Tibial nerve (tissue), 4 donors: Measurements from ENCODE around the gene LRRTM4. TPM values are rescaled to one million over a fixed set of nuclear protein-coding genes. Genes with fewer than 3 reads are reported as not detected.

Experiments
- DNase-seq, 2 donors: peaks; one replicate each; pipeline ENCODE4 v3.0.0-alpha.2; 2019; ENCODE audit warnings: low spot score in 2 of 2
- H3K27ac ChIP-seq, 4 donors: fragments of 200-600 bp; sonication (generic) in 3 of 4; one replicate each; pipeline ENCODE4 v1.5.1; 2017 to 2019; ENCODE audit warnings: mild to moderate bottlenecking in 1 of 4
- H3K27me3 ChIP-seq, 2 donors: fragments of 200-600 bp; sonication (generic) in 1 of 2; one replicate each; pipeline versions ENCODE4 v1.5.1 to v1.6.0; 2017 to 2019
- H3K36me3 ChIP-seq, 3 donors: fragments of 200-600 bp; sonication (generic); one replicate each; pipeline ENCODE4 v1.5.1; 2018 to 2019
- H3K4me1 ChIP-seq, 4 donors: fragments of 200-600 bp; sonication (generic) in 3 of 4; one replicate each; pipeline ENCODE4 v1.5.1; 2017 to 2019
- H3K4me3 ChIP-seq, 4 donors: fragments of 200-600 bp; sonication (generic) in 3 of 4; one replicate each; pipeline ENCODE4 v1.5.1; 2017 to 2019; ENCODE audit warnings: mild to moderate bottlenecking in 1 of 4, moderate library complexity in 1 of 4
- H3K9me3 ChIP-seq, 4 donors: fragments of 200-600 bp; sonication (generic) in 3 of 4; one replicate each; pipeline ENCODE4 v1.5.1; 2017 to 2019
- CTCF ChIP-seq, 5 experiments: fragments of 200-600 bp in 3 of 5; fragments of 450-650 bp in 2 of 5; sonication (generic) in 3 of 5; IDR thresholded peaks; one replicate each; pipeline ENCODE4 v1.5.1; 2016 to 2019; ENCODE audit warnings: antibody characterized with exemption in 5 of 5, mild to moderate bottlenecking in 3 of 5, moderate library complexity in 2 of 5
- EP300 ChIP-seq, 2 donors: sonication (generic); formaldehyde crosslinking; IDR thresholded peaks; one replicate each; pipeline ENCODE4 v1.6.1; 2017; ENCODE audit warnings: antibody characterized with exemption in 2 of 2, mild to moderate bottlenecking in 1 of 2
- POLR2A ChIP-seq, 2 donors: fragments of 450-650 bp; IDR thresholded peaks; one replicate each; pipeline ENCODE4 v1.6.1; 2017; ENCODE audit warnings: antibody characterized with exemption in 2 of 2, mild to moderate bottlenecking in 2 of 2, moderate library complexity in 2 of 2
- WGBS, 2 donors: methylation state at CpG; one replicate each; pipeline ENCODE4 v1.1.5; 2018; 5-methylcytosine and 5-hydroxymethylcytosine counted together
- total RNA-seq, 4 donors: library from RNA; depleted of rRNA; stranded (reverse); fragments of >200 nt; gene quantifications; one replicate each; pipeline ENCODE4 v1.1.0, GENCODE V29; 2016

The LRRTM4 gene
- total RNA-seq, 4 donors from 2014 or later: 2.9 to 8.1 (median 7.6) TPM

GRCh38 chr2:77479395-77479794 is 42.8 kb downstream of the LRRTM4 start:
- TF ChIP-seq POLR2A (IDR thresholded peaks at IDR 0.05) (no peak), EP300 (IDR thresholded peaks at IDR 0.05) (no peak), CTCF (IDR thresholded peaks at IDR 0.05) (no peak)
- H3K9me3 ChIP-seq: no peaks in the 10 kb centered on the region
- H3K4me3 ChIP-seq: peak overlapping the region in 2 of 4 donors; percentile 18 to 24
- H3K27ac ChIP-seq: peak overlapping the region; percentile 15 to 78 (median 48)
- DNase-seq: no peak
- no peaks in the 10 kb centered on the region for H3K36me3 ChIP-seq
- no peaks in the 10 kb centered on the region for H3K4me1 ChIP-seq
- WGBS, 2 donors: 20 to 21% methylated on average over 6 of the region's 6 CpGs
- H3K27me3 ChIP-seq: no peaks in the 10 kb centered on the region

DNA sequence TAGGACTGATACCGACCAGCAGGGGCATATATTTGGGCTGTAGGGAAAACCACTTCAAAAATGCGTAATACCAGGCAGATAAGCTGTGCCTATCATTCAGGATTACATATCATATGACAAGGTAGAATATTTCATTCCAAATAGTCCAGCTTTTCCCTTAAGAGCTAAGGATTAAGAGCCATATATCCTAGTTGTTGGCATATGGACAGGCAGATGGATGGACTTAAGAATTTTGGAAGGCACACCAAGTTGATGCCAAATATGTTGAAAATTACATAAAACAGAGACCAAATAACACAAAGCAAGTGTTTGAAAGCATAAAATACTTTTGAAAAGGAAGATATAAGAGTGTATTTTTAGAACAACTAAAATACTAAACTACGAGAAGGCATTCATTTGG is 52.1 kb downstream of the LRRTM4 start:
- TF ChIP-seq EP300 (IDR thresholded peaks at IDR 0.05): no peak
- TF ChIP-seq CTCF (IDR thresholded peaks at IDR 0.05): no peak
- no peak for TF ChIP-seq POLR2A (IDR thresholded peaks at IDR 0.05)
- no peak for DNase-seq
- Histone ChIP-seq H3K4me1 (peaks cover 0 to 5% (median 0%) of the 10 kb centered on the region in 4 donors), H3K27me3 (no peaks in the 10 kb centered on the region), H3K4me3 (no peak overlapping the region), H3K36me3 (no peaks in the 10 kb centered on the region), H3K27ac (peak overlapping the region in 2 of 4 donors; percentile 47 to 72), H3K9me3 (no peaks in the 10 kb centered on the region)
- 73 to 77% methylated on average over 3 of the region's 3 CpGs for WGBS, 2 donors

DNA sequence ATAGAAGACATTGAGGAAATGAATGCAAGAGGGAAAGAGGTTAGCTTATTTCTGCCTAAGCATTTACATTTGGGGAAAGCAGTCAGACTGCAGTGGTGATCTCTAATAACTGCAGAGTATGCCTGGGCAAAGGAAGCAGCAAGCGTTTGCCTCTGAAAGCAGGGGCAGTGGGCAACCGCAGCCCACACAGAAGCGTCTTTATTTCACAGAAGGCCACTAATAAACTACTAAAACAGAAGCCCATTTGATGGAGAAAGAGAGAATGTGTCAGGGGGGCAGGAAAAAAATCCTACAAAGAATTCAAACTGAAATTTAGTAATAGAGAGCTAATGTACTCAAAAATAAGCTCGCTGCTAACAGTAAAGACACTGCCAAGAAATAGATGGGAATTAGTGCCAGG is 53.1 kb downstream of the LRRTM4 start:
- TF ChIP-seq POLR2A (IDR thresholded peaks at IDR 0.05) (no peak), CTCF (IDR thresholded peaks at IDR 0.05) (no peak), EP300 (IDR thresholded peaks at IDR 0.05) (no peak)
- no peak for DNase-seq
- Histone ChIP-seq H3K36me3 (no peaks in the 10 kb centered on the region), H3K4me3 (peak overlapping the region in 2 of 4 donors; percentile 7 to 13), H3K27ac (peak overlapping the region; percentile 38 to 79 (median 58)), H3K9me3 (no peaks in the 10 kb centered on the region), H3K4me1 (peaks cover 0 to 5% (median under 1%) of the 10 kb centered on the region in 4 donors), H3K27me3 (no peaks in the 10 kb centered on the region)
- 39 to 47% methylated on average over 4 of the region's 4 CpGs for WGBS, 2 donors

GRCh38 chr2:77459840-77460239 is 62.3 kb downstream of the LRRTM4 start:
- Histone ChIP-seq H3K9me3 (no peaks in the 10 kb centered on the region), H3K4me1 (peaks cover 0 to 17% (median 5%) of the 10 kb centered on the region in 4 donors), H3K4me3 (peak overlapping the region; percentile 8 to 35 (median 14)), H3K27ac (peak overlapping the region; percentile 23 to 84 (median 64)), H3K27me3 (no peaks in the 10 kb centered on the region), H3K36me3 (no peaks in the 10 kb centered on the region)
- WGBS, 2 donors: 28 to 31% methylated on average over 3 of the region's 3 CpGs
- no peak for DNase-seq
- TF ChIP-seq POLR2A (IDR thresholded peaks at IDR 0.05) (no peak), EP300 (IDR thresholded peaks at IDR 0.05) (no peak), CTCF (IDR thresholded peaks at IDR 0.05) (no peak)

DNA sequence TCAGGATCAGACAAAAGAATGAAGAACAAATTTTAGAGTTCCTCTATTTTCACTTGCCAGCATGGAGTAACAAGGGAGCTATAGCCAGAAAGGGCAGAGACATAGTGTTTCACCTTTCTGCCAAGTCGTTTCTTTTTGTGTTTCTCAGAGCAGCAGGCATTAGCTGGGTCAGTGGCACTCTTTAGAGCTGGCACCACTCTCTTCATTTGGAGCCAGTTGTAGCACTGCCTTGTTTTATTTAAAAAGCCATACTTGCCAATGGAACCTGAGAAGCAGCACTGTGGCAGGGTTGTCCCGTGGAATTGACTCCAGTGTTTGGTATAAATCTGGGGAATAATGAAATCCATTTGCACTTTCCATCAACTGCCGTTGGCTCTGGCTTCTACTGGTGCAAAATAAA is 64.0 kb downstream of the LRRTM4 start:
- Histone ChIP-seq H3K36me3 (no peaks in the 10 kb centered on the region), H3K4me3 (no peak overlapping the region), H3K4me1 (peaks cover 0 to 12% (median 3%) of the 10 kb centered on the region in 4 donors), H3K27ac (peak overlapping the region; percentile 23 to 84 (median 57)), H3K27me3 (no peaks in the 10 kb centered on the region), H3K9me3 (no peaks in the 10 kb centered on the region)
- no peak for TF ChIP-seq EP300 (IDR thresholded peaks at IDR 0.05)
- no peak for TF ChIP-seq CTCF (IDR thresholded peaks at IDR 0.05)
- no peak for TF ChIP-seq POLR2A (IDR thresholded peaks at IDR 0.05)
- 44 to 49% methylated on average over 3 of the region's 3 CpGs for WGBS, 2 donors
- no peak for DNase-seq
